Nephron (organoid): ENCODE measurements around the gene SGSH.
A peak's percentile ranks its signal among the peaks of the same experiment; 100 is the strongest.

Experiments used
- H3K27ac Mint-ChIP-seq, 3 experiments: 2 replicates each; pipeline ENCODE4 v1.8.0; 2020; ENCODE audit warnings: mixed read lengths in 3 of 3, mild to moderate bottlenecking in 2 of 3, moderate library complexity in 1 of 3
- H3K27me3 Mint-ChIP-seq: 2 replicates; pipeline ENCODE4 v1.8.0; 2021; ENCODE audit warnings: low read depth, mild to moderate bottlenecking, moderate library complexity, mixed read lengths
- H3K36me3 Mint-ChIP-seq: 2 replicates; pipeline ENCODE4 v1.8.0; 2020; ENCODE audit warnings: low read depth, mixed read lengths
- H3K4me1 Mint-ChIP-seq: 2 replicates; pipeline ENCODE4 v1.8.0; 2020; ENCODE audit warnings: mixed read lengths
- H3K4me3 Mint-ChIP-seq, 3 experiments: 2 replicates each; pipeline ENCODE4 v1.8.0; 2020; ENCODE audit warnings: mild to moderate bottlenecking in 3 of 3, mixed read lengths in 3 of 3, moderate library complexity in 2 of 3
- H3K9me3 Mint-ChIP-seq: 2 replicates; pipeline ENCODE4 v1.8.0; 2020; ENCODE audit warnings: mixed read lengths
- TF ChIP-seq, protein P1 (sequence below), 3 experiments: fragments of 200-600 bp; sonication (generic); IDR thresholded peaks; one replicate each; pipeline ENCODE4 v1.5.0; 2021; ENCODE audit warnings: antibody characterized with exemption in 3 of 3; ENCODE audit not compliant: unreplicated experiment in 3 of 3

SGSH gene

DNA sequence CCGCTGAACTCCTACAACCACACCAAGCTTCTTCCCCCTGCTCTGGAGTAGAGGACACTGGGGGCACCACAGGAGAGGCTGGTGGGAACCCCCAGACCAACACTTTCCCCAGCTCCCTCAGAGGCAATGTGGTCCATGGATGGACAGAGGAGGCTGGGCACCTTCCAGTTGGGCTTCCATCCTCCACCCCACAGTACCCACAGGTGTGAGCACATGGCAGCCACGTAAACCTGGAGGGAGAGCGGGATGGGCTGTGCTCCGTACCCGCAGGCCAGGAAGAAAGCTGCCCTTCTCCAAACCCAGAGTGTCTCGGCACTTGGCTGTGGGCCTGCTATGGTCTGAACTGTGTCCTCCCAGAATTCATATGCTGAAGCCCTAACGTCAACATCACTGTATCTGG is 1.7 kb downstream of the SGSH start:
- no peaks in the 10 kb centered on the region for H3K9me3 Mint-ChIP-seq
- H3K27me3 Mint-ChIP-seq: no peaks in the 10 kb centered on the region
- H3K4me3 Mint-ChIP-seq: peak overlapping the region; percentile 91 to 94 (median 91)
- H3K4me1 Mint-ChIP-seq: peaks cover 10% of the 10 kb centered on the region
- peaks cover 13% of the 10 kb centered on the region for H3K36me3 Mint-ChIP-seq
- TF ChIP-seq, protein P1, sequence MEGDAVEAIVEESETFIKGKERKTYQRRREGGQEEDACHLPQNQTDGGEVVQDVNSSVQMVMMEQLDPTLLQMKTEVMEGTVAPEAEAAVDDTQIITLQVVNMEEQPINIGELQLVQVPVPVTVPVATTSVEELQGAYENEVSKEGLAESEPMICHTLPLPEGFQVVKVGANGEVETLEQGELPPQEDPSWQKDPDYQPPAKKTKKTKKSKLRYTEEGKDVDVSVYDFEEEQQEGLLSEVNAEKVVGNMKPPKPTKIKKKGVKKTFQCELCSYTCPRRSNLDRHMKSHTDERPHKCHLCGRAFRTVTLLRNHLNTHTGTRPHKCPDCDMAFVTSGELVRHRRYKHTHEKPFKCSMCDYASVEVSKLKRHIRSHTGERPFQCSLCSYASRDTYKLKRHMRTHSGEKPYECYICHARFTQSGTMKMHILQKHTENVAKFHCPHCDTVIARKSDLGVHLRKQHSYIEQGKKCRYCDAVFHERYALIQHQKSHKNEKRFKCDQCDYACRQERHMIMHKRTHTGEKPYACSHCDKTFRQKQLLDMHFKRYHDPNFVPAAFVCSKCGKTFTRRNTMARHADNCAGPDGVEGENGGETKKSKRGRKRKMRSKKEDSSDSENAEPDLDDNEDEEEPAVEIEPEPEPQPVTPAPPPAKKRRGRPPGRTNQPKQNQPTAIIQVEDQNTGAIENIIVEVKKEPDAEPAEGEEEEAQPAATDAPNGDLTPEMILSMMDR (IDR thresholded peaks at IDR 0.05; ENCODE audit: unreplicated experiment in 3 of 3): no peak
- peak overlapping the region in 2 of 3 experiments; percentile 62 to 69 for H3K27ac Mint-ChIP-seq

DNA sequence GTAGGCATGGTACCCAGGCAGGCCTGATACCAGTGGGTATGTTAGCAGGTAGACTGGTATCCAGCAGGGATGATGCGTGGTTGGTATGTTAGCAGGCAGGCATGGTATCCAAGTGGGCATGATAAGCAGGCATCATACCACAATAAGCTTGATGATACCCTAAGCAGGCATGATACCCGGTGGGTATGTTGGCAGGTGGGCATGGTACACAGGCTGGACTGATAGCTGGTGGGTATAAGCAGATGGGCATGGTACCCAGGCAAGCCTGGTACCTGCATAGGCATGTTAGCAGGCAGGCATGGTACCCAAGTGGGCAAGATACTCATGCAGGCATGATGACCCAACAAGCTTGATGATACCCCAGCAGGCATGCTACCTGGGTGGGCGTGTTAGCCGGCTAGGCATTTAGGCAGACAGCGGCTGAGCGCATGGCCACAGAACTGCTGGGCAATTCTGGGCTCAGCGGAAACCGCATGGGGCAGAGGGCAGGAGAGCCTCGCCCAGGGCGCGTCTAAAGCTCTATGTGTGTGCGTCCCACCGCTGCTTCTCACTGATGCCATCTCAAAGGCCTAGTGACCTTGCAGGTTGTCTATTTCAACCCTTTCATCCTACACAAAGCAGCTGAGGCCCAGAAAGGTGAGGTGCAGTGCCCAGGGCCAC is 2.3 kb downstream of the SGSH start:
- Mint-ChIP-seq H3K4me1 (peaks cover 10% of the 10 kb centered on the region), H3K4me3 (peak overlapping the region; percentile 56 to 91 (median 75)), H3K9me3 (no peaks in the 10 kb centered on the region), H3K27ac (peak overlapping the region in 1 of 3 experiments; percentile 77), H3K36me3 (peaks cover 18% of the 10 kb centered on the region), H3K27me3 (no peaks in the 10 kb centered on the region)
- TF ChIP-seq, protein P1 (IDR thresholded peaks at IDR 0.05; ENCODE audit: unreplicated experiment in 3 of 3): no peak

- no peaks in the 10 kb centered on the region for H3K9me3 Mint-ChIP-seq
- TF ChIP-seq, protein P1 (IDR thresholded peaks at IDR 0.05; ENCODE audit: unreplicated experiment in 3 of 3): no peak
- H3K4me1 Mint-ChIP-seq: peaks cover 10% of the 10 kb centered on the region
- peak overlapping the region; percentile 56 to 75 (median 75) for H3K4me3 Mint-ChIP-seq
- peaks cover 18% of the 10 kb centered on the region for H3K36me3 Mint-ChIP-seq
- H3K27ac Mint-ChIP-seq: peak overlapping the region in 1 of 3 experiments; percentile 77
- H3K27me3 Mint-ChIP-seq: no peaks in the 10 kb centered on the region
These were observed 3.4 kb downstream of the SGSH start for GRCh38 chr17:80216473-80217456.

DNA sequence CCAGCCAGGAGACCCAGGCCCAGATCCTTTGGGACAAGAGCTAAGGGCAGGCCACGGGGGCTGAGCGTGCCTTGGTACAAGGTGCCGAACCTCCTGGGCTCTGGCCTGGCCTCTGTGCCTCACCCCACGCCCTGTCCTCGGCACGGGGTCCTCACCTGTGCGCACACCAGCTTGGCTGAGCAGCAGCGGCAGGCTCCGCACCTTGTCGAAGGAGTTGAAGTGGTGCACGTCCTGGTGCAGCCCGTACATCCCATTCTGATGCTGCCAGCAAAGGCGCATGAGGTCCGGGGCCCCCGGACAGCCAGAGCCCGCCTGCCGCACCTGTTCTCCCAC is 5.3 kb downstream of the SGSH start:
- H3K36me3 Mint-ChIP-seq: peaks cover 26% of the 10 kb centered on the region
- no peak overlapping the region for H3K27ac Mint-ChIP-seq
- no peak overlapping the region for H3K4me3 Mint-ChIP-seq
- peaks cover 10% of the 10 kb centered on the region for H3K4me1 Mint-ChIP-seq
- TF ChIP-seq, protein P1 (IDR thresholded peaks at IDR 0.05; ENCODE audit: unreplicated experiment in 3 of 3): no peak
- H3K9me3 Mint-ChIP-seq: no peaks in the 10 kb centered on the region
- H3K27me3 Mint-ChIP-seq: no peaks in the 10 kb centered on the region

DNA sequence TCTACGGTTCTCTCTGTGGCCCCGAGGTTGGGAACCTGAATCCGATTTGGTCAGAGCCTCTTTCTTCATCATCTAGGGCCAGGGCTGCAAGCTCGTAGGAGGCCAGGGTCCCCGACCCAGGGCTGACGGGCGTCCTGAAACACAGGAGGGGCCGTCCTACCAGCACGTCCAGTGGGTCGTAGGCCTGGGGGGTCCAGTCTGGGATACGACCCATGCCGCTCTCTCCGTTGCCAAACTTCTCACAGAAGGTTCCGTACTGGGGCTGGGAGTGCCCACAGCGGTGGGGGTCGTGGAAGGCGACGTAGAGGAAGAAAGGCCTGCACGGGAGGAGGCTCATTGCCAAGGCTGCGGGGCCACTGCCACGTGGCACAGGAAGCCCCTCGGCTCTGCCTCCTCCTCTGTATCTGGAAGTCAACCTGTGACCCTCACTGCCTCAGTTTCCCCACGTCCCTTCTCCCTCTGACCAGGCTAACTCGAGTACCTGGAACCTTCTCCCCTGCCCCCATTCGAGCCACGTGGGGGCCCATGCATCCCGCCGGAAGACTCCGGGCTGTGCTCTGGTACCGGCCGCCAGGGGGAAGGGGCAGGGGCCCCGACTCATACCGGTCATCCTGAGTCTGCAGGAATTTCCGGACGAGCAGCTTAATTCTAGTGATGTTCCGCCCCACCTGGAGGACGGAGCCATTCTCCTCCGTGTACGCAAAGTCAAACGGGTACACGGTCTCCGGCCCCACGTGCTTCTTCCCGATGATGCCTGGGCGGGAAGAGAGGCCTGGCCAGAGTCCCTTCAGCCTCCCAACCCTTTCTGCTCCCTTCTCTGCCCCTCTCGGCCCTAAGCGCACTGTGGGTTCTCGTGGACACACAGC is 5.9 kb downstream of the SGSH start:
- peaks cover 26% of the 10 kb centered on the region for H3K36me3 Mint-ChIP-seq
- no peaks in the 10 kb centered on the region for H3K9me3 Mint-ChIP-seq
- TF ChIP-seq, protein P1 (IDR thresholded peaks at IDR 0.05; ENCODE audit: unreplicated experiment in 3 of 3): no peak
- H3K27me3 Mint-ChIP-seq: no peaks in the 10 kb centered on the region
- H3K4me1 Mint-ChIP-seq: peaks cover 6% of the 10 kb centered on the region
- H3K4me3 Mint-ChIP-seq: no peak overlapping the region
- H3K27ac Mint-ChIP-seq: no peak overlapping the region
